ENCODE results near the gene KCNC1.

Gene KCNC1

DNA sequence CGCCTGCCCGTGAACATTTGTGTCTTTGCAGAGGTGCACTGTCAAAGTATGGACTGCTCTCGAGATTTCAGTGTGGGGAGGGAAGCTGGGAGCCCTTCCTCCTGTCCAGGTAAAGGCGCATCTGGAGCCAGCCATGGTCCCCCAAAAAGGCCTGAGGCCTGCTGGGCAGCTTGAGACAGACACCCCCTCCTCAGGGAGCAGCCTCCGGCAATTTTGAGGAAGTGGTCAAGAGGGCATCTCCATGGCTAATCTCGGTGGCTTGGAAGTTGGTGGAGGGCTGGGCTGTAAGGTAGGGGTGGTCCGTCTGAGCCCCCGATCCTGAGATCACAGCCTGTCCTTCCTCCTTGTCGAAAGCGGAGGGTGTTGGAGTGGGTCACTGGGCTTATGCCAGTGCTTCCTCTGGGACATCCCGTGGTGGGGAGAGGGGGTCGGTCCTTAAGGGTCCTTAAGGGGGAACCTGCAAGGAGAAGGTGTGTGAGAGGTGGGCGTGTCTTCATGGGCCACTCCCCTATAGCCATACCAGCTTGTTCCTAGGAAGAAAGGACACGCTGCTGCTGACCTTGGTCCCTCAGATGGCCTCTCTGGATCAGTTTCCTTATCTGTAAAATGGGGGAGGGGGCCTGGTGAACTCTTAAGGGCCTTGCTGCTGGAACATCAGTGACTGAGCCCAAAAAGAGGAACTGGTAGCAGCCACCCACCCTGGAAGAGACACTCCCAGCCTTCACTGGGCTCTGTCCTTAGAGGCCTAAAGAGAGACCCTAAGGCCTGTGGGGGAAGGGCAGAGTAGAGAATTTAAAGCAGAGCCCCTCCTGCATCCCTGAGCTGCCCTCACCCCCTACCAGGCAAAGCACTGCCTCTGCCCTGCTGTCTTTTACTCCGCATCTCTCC, 2.6 kb downstream of the KCNC1 start:
- no peak for DNase-seq (ENCODE audit: low spot score)

GRCh38 chr11:17738151-17738973, 3.8 kb downstream of the KCNC1 start:
- no peak for DNase-seq (ENCODE audit: low spot score)

DNA sequence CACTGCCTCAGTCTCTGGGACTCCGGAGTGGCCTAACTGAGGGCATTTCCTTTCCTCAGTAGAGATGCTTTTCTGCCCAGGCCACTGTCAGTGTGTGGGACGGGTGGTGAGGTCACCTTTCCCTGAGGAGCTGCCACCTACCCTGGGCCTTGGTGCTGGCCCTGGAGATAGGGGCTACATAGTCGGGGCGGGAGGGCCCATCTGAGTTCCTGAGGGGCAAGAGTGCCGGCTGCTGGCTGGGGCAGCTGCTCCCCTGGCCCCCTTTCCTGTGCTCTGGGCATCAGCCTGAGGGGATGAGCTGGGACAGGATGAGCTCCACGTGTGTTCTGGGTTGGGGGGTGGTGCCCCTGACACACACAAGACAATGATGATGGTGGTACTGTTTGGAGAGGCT, 5.4 kb downstream of the KCNC1 start:
- no peak for DNase-seq (ENCODE audit: low spot score)

- DNase-seq (ENCODE audit: low spot score) = no peak
Observed at GRCh38 chr11:17740649-17741235, 6.2 kb downstream of the KCNC1 start.

DNA sequence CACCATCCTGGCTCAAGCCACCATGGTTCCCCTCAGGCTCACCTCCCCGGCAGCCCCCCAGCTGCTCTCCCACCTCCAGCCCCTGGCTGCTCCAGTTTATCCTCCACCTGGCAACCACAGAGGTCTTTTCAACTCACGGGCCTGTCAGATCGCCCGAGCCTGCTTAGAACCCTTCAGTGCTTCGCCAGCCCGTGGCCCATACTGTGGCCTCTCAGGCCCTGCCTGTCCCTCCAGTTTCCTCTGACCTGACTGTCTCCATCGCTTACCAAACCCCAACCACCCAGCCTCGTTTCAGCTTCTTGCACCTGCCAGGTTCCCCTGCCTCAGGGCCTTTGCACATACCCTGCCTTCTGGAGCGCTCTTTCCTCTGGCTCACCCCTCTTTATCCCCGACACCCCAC, 6.9 kb downstream of the KCNC1 start:
- DNase-seq (ENCODE audit: low spot score) = no peak

DNA sequence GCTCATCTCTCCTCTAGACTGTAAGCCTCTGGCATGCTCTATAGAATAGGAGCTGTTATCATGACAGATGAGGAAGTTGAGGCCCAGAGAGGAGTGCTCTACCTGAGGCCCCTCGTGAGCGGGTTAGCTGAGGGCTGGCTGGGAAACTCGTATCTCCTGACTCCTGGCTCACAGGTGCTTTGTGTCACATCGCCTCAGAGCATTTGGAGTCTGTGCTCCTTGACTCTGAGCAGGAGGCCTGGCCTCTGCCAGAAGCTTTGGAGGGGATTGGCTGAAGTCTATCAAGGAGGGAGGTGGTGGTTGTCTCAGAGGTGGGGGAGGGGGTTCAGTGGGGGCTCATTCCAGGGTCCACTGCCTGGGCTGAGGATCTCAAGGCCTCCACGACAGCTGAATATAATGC, 7.4 kb downstream of the KCNC1 start:
- DNase-seq (ENCODE audit: low spot score) = no peak

DNA sequence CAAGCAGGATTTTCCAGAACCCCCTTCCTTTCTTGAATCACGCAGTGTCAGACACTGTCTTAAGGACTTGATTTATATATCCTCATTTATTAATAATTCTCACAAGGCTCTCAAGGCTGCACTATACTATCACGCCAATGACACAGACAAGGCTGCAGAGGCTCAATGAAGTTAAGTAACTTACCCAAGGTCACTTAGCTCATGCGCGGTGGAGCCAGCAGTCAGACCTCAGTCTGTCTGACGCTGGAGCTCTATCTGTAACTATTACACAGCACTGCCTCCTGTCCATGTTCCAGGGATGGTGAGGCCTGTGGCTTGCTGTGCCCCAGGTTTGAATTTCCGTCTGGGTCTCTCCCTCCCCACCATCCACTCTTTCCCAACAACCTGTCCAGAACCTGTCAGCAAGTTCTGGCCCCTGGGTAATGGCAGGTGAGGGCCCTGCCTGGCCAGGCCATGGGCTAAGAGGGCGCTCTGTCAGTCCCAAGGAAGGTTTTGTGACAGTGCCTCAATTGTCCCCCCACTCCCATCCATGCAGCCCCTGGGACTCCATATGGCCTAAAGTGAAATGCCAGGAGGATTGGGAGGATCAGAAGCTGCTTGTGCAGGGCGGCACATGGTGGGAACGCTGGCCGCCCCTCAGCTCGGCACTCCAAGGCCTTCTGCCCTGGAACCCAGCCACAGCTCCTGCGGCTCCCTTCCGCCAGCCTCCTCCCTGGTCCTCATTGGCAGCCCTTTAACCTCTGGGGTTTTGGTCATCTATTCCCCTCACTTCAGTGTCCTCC, 8.6 kb downstream of the KCNC1 start:
- no peak for DNase-seq (ENCODE audit: low spot score)

- peak; percentile 49 for DNase-seq (ENCODE audit: low spot score)
Observed at GRCh38 chr11:17743808-17744119, 9.2 kb downstream of the KCNC1 start.

- no peak for DNase-seq (ENCODE audit: low spot score)
Observed at GRCh38 chr11:17744151-17744940, 9.8 kb downstream of the KCNC1 start.

DNA sequence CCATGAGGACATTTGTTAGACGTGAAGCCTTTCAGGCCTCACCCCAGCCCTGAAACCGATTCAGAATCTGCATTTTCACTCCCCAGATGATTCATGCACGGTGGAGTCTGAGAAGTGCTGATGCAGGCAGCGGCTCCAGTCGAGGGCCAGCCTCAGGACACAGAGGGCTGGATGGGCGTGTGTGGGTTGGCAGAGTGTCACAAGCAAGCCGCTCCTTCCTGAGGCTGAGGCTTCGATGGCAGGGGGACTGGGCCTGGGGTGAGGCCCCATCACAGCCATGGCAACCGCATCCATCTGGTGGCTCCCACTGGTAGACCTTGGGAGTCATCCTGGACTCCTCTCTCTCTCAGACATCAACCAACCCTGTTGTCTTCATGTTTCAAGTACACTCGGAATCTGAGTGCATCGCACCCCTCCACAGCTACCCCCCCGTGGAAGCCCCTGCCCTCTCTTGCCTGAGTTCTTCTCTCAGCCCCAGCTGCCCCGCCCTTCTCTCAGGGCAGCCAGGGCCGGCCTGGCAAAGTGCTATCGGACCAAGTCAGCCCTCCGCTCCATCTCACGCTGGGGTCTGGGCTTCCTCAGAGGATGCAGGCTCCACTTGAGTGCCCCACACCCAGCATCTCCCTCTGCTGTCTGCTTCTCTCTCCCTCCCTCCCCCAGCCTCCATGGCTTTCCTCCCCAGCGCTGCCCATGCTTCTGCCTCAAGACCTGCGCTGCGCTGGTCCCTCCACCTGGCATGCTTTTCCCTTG, 10.6 kb downstream of the KCNC1 start:
- DNase-seq (ENCODE audit: low spot score) = no peak

- no peak for DNase-seq (ENCODE audit: low spot score)
Observed at GRCh38 chr11:17746096-17746495, 11.5 kb downstream of the KCNC1 start.

- no peak for DNase-seq (ENCODE audit: low spot score)
Observed at GRCh38 chr11:17747131-17747955, 12.8 kb downstream of the KCNC1 start.

DNA sequence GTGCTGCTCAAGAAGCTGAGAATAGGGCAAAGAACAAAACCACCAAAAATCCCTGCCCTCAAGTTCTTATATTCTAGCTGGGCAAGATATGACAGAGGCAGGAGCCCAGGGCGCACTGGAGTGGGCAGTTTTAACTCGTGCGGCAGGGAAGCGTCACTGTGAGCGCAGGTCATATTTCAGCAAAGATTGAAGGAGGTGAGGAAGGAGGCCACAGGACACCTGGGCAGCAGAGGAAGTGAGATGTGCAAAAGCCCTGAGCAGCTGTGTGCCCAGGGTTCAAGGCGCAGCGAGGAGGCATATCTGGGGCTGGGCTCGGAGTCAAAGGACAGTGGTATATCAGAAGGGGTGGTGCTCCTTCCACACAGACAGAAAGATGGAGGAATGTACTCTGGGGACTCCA, 13.5 kb downstream of the KCNC1 start:
- no peak for DNase-seq (ENCODE audit: low spot score)

- no peak for DNase-seq (ENCODE audit: low spot score)
Observed at GRCh38 chr11:17748761-17749721, 14.5 kb downstream of the KCNC1 start.

- DNase-seq (ENCODE audit: low spot score) = no peak
Observed at GRCh38 chr11:17750013-17750800, 15.6 kb downstream of the KCNC1 start.

DNA sequence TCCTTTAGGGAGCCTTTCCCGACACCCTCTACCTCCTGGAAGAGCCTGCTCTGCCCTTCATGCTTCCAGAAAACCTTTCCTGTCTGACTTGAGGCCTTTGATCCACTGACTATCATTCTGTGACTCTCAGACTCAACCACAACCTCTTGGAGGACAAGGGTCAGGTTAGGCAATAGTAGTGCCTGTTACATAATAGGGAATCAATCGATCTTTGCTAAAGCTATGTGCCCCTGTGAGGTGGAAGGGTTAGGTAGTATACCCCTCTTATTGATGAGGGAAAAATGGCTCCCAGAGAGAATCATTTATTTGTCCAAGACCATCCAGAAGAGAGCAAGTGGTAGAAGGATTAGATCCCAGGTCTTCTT, 16.2 kb downstream of the KCNC1 start:
- DNase-seq (ENCODE audit: low spot score) = no peak

GRCh38 chr11:17751558-17751957, 17.0 kb downstream of the KCNC1 start:
- DNase-seq (ENCODE audit: low spot score) = no peak

- no peak for DNase-seq (ENCODE audit: low spot score)
Observed at GRCh38 chr11:17752144-17752543, 17.6 kb downstream of the KCNC1 start.
